PC-3 (cell line): ENCODE measurements around the gene CBX1.
"Not testable (repeated sequence)": the region's sequence is repeated elsewhere in the genome, so short reads cannot be mapped to it uniquely, and the experiment has no call there.

Source experiments
- EZH2 ChIP-seq: fragments of 300-600 bp; sonication (generic); IDR thresholded peaks from one replicate; pipeline ENCODE4 v1.6.1; 2017; ENCODE audit warnings: antibody characterized with exemption, mild to moderate bottlenecking, low read length; ENCODE audit not compliant: unreplicated experiment
- TF ChIP-seq, protein P1 (sequence below): fragments of 300-600 bp; sonication (generic); conservative IDR thresholded peaks from 2 replicates; pipeline ENCODE4 v1.5.1; 2017; ENCODE audit warnings: antibody characterized with exemption, low read depth, mild to moderate bottlenecking, low read length

DNA sequence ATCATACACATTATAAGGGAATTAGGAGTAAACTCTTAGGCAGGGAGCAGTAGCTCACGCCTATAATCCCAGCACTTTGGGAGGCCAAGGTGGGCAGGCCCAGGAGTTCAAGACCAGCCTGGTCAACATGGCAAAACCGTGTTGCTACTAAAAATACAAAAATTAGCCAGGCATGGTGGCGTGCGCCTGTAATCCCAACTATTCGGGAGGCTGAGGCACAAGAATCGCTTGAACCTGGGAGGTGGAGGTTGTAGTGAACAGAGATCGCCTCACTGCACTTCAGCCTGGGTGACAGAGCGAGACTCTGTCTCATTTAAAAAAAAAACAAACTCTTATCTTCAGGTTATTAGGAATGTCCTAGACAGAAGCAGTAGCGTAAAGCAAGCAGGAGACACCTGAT, 28.5 kb downstream of the CBX1 start:
- TF ChIP-seq, protein P1, sequence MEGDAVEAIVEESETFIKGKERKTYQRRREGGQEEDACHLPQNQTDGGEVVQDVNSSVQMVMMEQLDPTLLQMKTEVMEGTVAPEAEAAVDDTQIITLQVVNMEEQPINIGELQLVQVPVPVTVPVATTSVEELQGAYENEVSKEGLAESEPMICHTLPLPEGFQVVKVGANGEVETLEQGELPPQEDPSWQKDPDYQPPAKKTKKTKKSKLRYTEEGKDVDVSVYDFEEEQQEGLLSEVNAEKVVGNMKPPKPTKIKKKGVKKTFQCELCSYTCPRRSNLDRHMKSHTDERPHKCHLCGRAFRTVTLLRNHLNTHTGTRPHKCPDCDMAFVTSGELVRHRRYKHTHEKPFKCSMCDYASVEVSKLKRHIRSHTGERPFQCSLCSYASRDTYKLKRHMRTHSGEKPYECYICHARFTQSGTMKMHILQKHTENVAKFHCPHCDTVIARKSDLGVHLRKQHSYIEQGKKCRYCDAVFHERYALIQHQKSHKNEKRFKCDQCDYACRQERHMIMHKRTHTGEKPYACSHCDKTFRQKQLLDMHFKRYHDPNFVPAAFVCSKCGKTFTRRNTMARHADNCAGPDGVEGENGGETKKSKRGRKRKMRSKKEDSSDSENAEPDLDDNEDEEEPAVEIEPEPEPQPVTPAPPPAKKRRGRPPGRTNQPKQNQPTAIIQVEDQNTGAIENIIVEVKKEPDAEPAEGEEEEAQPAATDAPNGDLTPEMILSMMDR: not testable (repeated sequence)
- TF ChIP-seq EZH2: not testable (repeated sequence)
